Measurements from ENCODE around the gene ADAMTS2.

DNA sequence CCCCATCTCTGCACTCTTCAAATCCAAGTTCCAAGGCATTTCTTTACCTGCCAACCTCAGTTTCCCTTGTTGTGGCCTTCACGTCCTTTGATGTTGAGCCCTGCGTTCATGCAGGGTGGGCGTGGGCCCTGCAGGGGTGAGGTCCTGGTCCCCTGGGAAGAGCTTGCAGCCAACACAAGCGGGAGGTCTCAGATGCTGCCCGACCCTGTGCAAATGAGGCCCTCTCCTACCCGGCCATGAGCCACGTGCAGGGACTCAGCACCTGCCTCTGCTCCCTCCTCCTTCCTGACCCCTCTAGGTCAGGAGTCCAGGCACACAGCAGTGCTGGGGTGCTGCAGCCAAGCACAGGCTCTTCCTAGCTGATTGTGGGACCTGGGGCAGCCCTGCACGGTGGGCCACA lies 124.5 kb downstream of the ADAMTS2 start:
- TF ChIP-seq POLR2A (IDR thresholded peaks at IDR 0.05) (no peak), EP300 (IDR thresholded peaks at IDR 0.05) (no peak)
- TF ChIP-seq, protein P1, sequence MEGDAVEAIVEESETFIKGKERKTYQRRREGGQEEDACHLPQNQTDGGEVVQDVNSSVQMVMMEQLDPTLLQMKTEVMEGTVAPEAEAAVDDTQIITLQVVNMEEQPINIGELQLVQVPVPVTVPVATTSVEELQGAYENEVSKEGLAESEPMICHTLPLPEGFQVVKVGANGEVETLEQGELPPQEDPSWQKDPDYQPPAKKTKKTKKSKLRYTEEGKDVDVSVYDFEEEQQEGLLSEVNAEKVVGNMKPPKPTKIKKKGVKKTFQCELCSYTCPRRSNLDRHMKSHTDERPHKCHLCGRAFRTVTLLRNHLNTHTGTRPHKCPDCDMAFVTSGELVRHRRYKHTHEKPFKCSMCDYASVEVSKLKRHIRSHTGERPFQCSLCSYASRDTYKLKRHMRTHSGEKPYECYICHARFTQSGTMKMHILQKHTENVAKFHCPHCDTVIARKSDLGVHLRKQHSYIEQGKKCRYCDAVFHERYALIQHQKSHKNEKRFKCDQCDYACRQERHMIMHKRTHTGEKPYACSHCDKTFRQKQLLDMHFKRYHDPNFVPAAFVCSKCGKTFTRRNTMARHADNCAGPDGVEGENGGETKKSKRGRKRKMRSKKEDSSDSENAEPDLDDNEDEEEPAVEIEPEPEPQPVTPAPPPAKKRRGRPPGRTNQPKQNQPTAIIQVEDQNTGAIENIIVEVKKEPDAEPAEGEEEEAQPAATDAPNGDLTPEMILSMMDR (IDR thresholded peaks at IDR 0.05) = no peak
